ENCODE measurements around the gene FRMD5. TPM values are rescaled to one million over a fixed set of nuclear protein-coding genes. Genes with fewer than 3 reads are reported as not detected.

The FRMD5 gene
- total and polyA plus RNA-seq, 7 donors: 0.41 to 1.8 (median 0.92) TPM

GRCh38 chr15:43896543-43896942 is 298.5 kb downstream of the FRMD5 start:
- intact Hi-C loops (cut with DNase I): no loop called here
- Histone ChIP-seq H3K36me3 (no peaks in the 10 kb centered on the region), H3K27me3 (no peaks in the 10 kb centered on the region), H3K9me3 (no peaks in the 10 kb centered on the region), H3K27ac (no peak overlapping the region), H3K4me3 (no peak overlapping the region), H3K4me1 (peaks cover 0 to 15% (median 12%) of the 10 kb centered on the region in 4 donors)
- no peak for DNase-seq
- TF ChIP-seq POLR2A (IDR thresholded peaks at IDR 0.05): no peak
- TF ChIP-seq, protein P1, sequence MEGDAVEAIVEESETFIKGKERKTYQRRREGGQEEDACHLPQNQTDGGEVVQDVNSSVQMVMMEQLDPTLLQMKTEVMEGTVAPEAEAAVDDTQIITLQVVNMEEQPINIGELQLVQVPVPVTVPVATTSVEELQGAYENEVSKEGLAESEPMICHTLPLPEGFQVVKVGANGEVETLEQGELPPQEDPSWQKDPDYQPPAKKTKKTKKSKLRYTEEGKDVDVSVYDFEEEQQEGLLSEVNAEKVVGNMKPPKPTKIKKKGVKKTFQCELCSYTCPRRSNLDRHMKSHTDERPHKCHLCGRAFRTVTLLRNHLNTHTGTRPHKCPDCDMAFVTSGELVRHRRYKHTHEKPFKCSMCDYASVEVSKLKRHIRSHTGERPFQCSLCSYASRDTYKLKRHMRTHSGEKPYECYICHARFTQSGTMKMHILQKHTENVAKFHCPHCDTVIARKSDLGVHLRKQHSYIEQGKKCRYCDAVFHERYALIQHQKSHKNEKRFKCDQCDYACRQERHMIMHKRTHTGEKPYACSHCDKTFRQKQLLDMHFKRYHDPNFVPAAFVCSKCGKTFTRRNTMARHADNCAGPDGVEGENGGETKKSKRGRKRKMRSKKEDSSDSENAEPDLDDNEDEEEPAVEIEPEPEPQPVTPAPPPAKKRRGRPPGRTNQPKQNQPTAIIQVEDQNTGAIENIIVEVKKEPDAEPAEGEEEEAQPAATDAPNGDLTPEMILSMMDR (IDR thresholded peaks at IDR 0.05): no peak
- no peak for TF ChIP-seq EP300 (IDR thresholded peaks at IDR 0.05)
- TF ChIP-seq POLR2AphosphoS5 (IDR thresholded peaks at IDR 0.05): no peak
- whole genome bisulfite sequencing, 2 donors: 96 to 99% methylated on average over 1 of the region's 1 CpG

GRCh38 chr15:43895586-43895985 is 299.5 kb downstream of the FRMD5 start:
- no peak overlapping the region for H3K4me3 ChIP-seq
- intact Hi-C loops (cut with DNase I): no loop called here
- H3K27ac ChIP-seq: no peak overlapping the region
- TF ChIP-seq POLR2A (IDR thresholded peaks at IDR 0.05) (no peak), EP300 (IDR thresholded peaks at IDR 0.05) (no peak), POLR2AphosphoS5 (IDR thresholded peaks at IDR 0.05) (no peak)
- TF ChIP-seq, protein P1 (IDR thresholded peaks at IDR 0.05): no peak
- H3K27me3 ChIP-seq: no peaks in the 10 kb centered on the region
- H3K36me3 ChIP-seq: no peaks in the 10 kb centered on the region
- H3K9me3 ChIP-seq: no peaks in the 10 kb centered on the region
- DNase-seq: no peak
- peaks cover 0 to 15% (median 12%) of the 10 kb centered on the region in 4 donors for H3K4me1 ChIP-seq
- 75 to 78% methylated on average over 5 of the region's 5 CpGs for WGBS, 2 donors

DNA sequence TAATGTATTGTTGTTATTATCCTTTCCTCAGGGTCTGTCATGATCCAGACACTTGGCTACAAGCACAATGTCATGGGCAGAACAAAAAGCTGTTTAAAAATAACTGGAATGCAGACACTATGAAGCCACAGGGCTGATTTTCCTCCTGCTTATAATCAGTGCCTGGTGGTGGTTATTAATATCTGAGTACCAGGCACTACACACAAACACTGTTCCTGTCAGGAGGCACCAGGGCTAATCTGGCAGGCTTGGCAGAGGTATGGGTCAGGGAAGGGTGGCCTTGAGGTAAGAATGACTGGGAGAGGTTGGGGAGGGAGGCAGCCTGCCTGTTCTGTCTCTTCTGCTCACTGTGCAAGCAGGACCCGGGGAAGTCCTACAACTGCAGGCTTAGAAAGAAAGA is 301.1 kb downstream of the FRMD5 start:
- H3K36me3 ChIP-seq: no peaks in the 10 kb centered on the region
- TF ChIP-seq POLR2AphosphoS5 (IDR thresholded peaks at IDR 0.05) (no peak), POLR2A (IDR thresholded peaks at IDR 0.05) (no peak), EP300 (IDR thresholded peaks at IDR 0.05) (no peak)
- no peaks in the 10 kb centered on the region for H3K9me3 ChIP-seq
- H3K27ac ChIP-seq: peak overlapping the region in 2 of 4 donors; percentile 18 to 42
- intact Hi-C loops (cut with DNase I): no loop called here
- no peak overlapping the region for H3K4me3 ChIP-seq
- H3K27me3 ChIP-seq: no peaks in the 10 kb centered on the region
- 81 to 89% methylated on average over 1 of the region's 1 CpG for WGBS, 2 donors
- DNase-seq: no peak
- peaks cover 0 to 15% (median 12%) of the 10 kb centered on the region in 4 donors for H3K4me1 ChIP-seq

DNA sequence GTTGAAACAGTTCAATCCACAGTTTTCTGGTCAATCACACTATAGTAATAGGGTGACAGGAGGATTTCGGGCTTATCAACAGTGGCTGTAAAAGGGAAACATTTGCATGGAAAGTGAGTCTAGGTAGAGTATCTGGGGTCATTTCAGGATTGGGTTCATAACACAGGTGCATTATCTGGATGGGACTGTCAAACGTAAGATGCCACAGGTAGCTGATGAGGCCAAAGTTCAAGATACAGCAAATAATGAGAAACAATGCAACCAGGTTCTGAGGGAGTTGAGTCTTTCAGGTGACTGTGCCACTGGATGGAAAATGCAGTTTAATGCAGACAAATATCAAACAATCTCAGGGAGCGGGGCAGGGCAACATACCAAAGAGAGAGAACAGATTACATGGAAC is 306.0 kb downstream of the FRMD5 start:
- Histone ChIP-seq H3K27me3 (no peaks in the 10 kb centered on the region), H3K4me1 (peaks cover 0 to 11% (median 7%) of the 10 kb centered on the region in 4 donors), H3K4me3 (no peak overlapping the region), H3K27ac (no peak overlapping the region), H3K36me3 (no peaks in the 10 kb centered on the region), H3K9me3 (no peaks in the 10 kb centered on the region)
- no peak for TF ChIP-seq POLR2AphosphoS5 (IDR thresholded peaks at IDR 0.05)
- TF ChIP-seq POLR2A (IDR thresholded peaks at IDR 0.05): no peak
- no peak for TF ChIP-seq EP300 (IDR thresholded peaks at IDR 0.05)
- TF ChIP-seq, protein P1 (IDR thresholded peaks at IDR 0.05): no peak
- no peak for DNase-seq
- WGBS, 2 donors: 29 to 77% methylated on average over 3 of the region's 3 CpGs
- intact Hi-C loops (cut with DNase I): no loop called here

DNA sequence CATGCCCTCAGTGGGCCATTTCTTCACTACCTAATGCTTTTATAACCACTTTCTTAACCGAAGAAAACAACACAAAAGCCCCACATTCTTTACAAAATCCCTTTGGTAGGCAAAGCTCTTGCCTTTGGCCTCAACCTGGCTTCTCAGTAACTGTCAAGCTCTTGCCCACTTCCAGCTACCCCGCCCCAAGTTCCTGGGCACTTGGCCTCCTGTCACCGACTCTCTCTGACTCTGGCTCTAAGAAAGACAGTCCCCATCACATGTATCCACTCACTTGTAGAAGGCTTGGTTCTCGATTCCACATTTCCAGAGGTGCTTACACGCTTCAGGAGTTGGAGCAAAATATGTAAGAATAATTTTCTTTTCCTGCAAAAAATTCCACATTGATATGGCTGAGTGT is 307.2 kb downstream of the FRMD5 start:
- TF ChIP-seq EP300 (IDR thresholded peaks at IDR 0.05): no peak
- TF ChIP-seq, protein P1 (IDR thresholded peaks at IDR 0.05): no peak
- TF ChIP-seq POLR2A (IDR thresholded peaks at IDR 0.05): no peak
- no peak for TF ChIP-seq POLR2AphosphoS5 (IDR thresholded peaks at IDR 0.05)
- H3K36me3 ChIP-seq: no peaks in the 10 kb centered on the region
- no peak overlapping the region for H3K27ac ChIP-seq
- no peak for DNase-seq
- no peak overlapping the region for H3K4me3 ChIP-seq
- H3K4me1 ChIP-seq: no peaks in the 10 kb centered on the region
- intact Hi-C loops (cut with DNase I): no loop called here
- H3K27me3 ChIP-seq: no peaks in the 10 kb centered on the region
- WGBS, 2 donors: 91 to 94% methylated on average over 5 of the region's 5 CpGs
- H3K9me3 ChIP-seq: no peaks in the 10 kb centered on the region

All from sigmoid colon (tissue), 7 donors.